Measurements from ENCODE around the gene PTPN13. TPM values are rescaled to one million over a fixed set of nuclear protein-coding genes. Genes with fewer than 3 reads are reported as not detected.

Gene PTPN13
- total RNA-seq, 4 donors from 2014 or later = 7.9 to 13.7 (median 9.4) TPM

DNA sequence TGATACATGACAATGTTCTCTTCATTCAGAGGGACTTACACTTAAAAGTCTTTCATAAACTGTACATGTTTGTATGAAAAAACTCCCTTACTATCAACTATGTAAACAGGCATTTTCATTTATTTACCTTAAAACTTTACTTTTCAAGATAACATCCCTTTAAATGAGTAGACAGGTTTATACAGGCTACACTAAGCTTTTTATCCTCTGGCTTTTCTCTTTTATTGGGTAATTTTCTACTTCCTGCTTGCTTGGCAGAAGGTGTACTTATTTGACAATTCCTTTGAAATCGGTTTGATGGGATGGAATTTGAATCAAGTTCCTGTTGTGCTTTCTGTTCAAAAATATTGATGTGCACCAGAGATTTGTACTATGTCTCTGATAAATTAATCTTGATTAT, 81.4 kb downstream of the PTPN13 start:
- intact Hi-C loops (cut with DNase I) = no loop called here
- TF ChIP-seq CTCF (IDR thresholded peaks at IDR 0.05) (no peak), POLR2AphosphoS5 (IDR thresholded peaks at IDR 0.05) (no peak), EP300 (IDR thresholded peaks at IDR 0.05) (no peak), POLR2A (IDR thresholded peaks at IDR 0.05; ENCODE audit: low read depth) (no peak)
- DNase-seq (ENCODE audit: extremely low spot score) = no peak
- WGBS = 89% methylated on average over 1 of the region's 1 CpG
- Histone ChIP-seq H3K9me3 (no peaks in the 10 kb centered on the region), H3K27ac (replicated peaks in 1 of 4) (no peak overlapping the region), H3K4me3 (no peak overlapping the region), H3K36me3 (no peaks in the 10 kb centered on the region), H3K27me3 (no peaks in the 10 kb centered on the region), H3K4me1 (no peaks in the 10 kb centered on the region)

- H3K27me3 ChIP-seq = no peaks in the 10 kb centered on the region
- no peak overlapping the region for H3K4me3 ChIP-seq
- H3K36me3 ChIP-seq = no peaks in the 10 kb centered on the region
- no peak for TF ChIP-seq POLR2AphosphoS5 (IDR thresholded peaks at IDR 0.05)
- no peak for TF ChIP-seq EP300 (IDR thresholded peaks at IDR 0.05)
- TF ChIP-seq POLR2A (IDR thresholded peaks at IDR 0.05; ENCODE audit: low read depth) = no peak
- no peak for TF ChIP-seq CTCF (IDR thresholded peaks at IDR 0.05)
- intact Hi-C loops (cut with DNase I) = no loop called here
- WGBS = 100% methylated on average over 2 of the region's 2 CpGs
- no peaks in the 10 kb centered on the region for H3K4me1 ChIP-seq
- H3K9me3 ChIP-seq = no peaks in the 10 kb centered on the region
- DNase-seq (ENCODE audit: extremely low spot score) = no peak
- no peak overlapping the region for H3K27ac ChIP-seq (replicated peaks in 1 of 4)
These were observed 84.7 kb downstream of the PTPN13 start for GRCh38 chr4:86678796-86679195.

- H3K4me1 ChIP-seq = no peaks in the 10 kb centered on the region
- no peak overlapping the region for H3K27ac ChIP-seq (replicated peaks in 1 of 4)
- H3K36me3 ChIP-seq = no peaks in the 10 kb centered on the region
- no peaks in the 10 kb centered on the region for H3K27me3 ChIP-seq
- no peak overlapping the region for H3K4me3 ChIP-seq
- DNase-seq (ENCODE audit: extremely low spot score) = no peak
- intact Hi-C loops (cut with DNase I) = no loop called here
- no peak for TF ChIP-seq CTCF (IDR thresholded peaks at IDR 0.05)
- no peak for TF ChIP-seq EP300 (IDR thresholded peaks at IDR 0.05)
- TF ChIP-seq POLR2A (IDR thresholded peaks at IDR 0.05; ENCODE audit: low read depth) = no peak
- TF ChIP-seq POLR2AphosphoS5 (IDR thresholded peaks at IDR 0.05) = no peak
- 98% methylated on average over 2 of the region's 2 CpGs for WGBS
- H3K9me3 ChIP-seq = no peaks in the 10 kb centered on the region
These were observed 85.3 kb downstream of the PTPN13 start for GRCh38 chr4:86679441-86679840.

- Histone ChIP-seq H3K4me1 (no peaks in the 10 kb centered on the region), H3K27me3 (no peaks in the 10 kb centered on the region), H3K36me3 (no peaks in the 10 kb centered on the region), H3K9me3 (no peaks in the 10 kb centered on the region), H3K27ac (replicated peaks in 1 of 4) (no peak overlapping the region), H3K4me3 (no peak overlapping the region)
- WGBS = 90% methylated on average over 2 of the region's 2 CpGs
- TF ChIP-seq POLR2A (IDR thresholded peaks at IDR 0.05; ENCODE audit: low read depth) = no peak
- no peak for TF ChIP-seq POLR2AphosphoS5 (IDR thresholded peaks at IDR 0.05)
- TF ChIP-seq CTCF (IDR thresholded peaks at IDR 0.05) = no peak
- TF ChIP-seq EP300 (IDR thresholded peaks at IDR 0.05) = no peak
- intact Hi-C loops (cut with DNase I) = no loop called here
- DNase-seq (ENCODE audit: extremely low spot score) = no peak
These were observed 89.1 kb downstream of the PTPN13 start for GRCh38 chr4:86683167-86683566.

DNA sequence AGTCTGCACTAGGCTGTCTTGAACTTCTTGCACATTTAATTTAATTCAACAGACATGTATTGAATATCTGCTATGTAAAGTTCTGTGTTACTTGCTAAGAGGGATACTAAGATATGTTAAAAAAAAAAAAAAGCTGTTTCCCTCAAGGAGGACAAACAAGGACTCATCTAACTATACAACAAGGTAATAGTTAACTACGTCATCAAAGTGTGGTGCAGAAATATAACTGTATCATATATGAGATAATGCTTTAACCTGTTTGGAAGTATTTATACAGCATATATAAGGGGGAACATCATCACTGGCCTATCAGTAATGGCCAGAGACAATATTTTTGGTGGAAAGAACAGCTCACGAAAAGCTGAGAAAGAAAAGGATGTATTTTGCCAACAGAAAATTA, 89.9 kb downstream of the PTPN13 start:
- intact Hi-C loops (cut with DNase I) = no loop called here
- no peaks in the 10 kb centered on the region for H3K4me1 ChIP-seq
- no peaks in the 10 kb centered on the region for H3K36me3 ChIP-seq
- H3K27me3 ChIP-seq = no peaks in the 10 kb centered on the region
- no peak overlapping the region for H3K4me3 ChIP-seq
- TF ChIP-seq EP300 (IDR thresholded peaks at IDR 0.05) (no peak), CTCF (IDR thresholded peaks at IDR 0.05) (no peak), POLR2A (IDR thresholded peaks at IDR 0.05; ENCODE audit: low read depth) (no peak), POLR2AphosphoS5 (IDR thresholded peaks at IDR 0.05) (no peak)
- 90% methylated on average over 2 of the region's 2 CpGs for WGBS
- no peaks in the 10 kb centered on the region for H3K9me3 ChIP-seq
- H3K27ac ChIP-seq (replicated peaks in 1 of 4) = no peak overlapping the region
- DNase-seq (ENCODE audit: extremely low spot score) = no peak

Measured in esophagus muscularis mucosa (tissue), 4 donors.